ENCODE data around the gene ARHGAP6.

DNA sequence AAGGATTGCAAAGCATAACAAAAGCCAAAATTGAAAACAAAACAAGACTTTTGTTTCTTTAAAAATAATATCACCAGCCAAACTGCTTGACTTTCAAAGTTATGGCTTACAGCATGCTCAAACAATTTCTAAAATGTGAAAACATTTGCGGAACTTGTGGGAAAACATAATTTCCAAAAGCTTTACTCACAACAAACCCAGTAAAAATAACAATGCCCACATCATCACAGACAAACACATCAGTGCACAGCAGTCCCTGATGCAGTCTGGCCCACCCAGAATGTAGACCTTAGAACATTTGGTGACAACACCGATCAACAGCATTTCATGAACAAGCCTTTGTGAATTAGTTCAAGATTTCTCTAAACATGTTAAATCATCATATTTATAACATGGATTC lies 98.9 kb downstream of the ARHGAP6 start:
- TF ChIP-seq, protein P1, sequence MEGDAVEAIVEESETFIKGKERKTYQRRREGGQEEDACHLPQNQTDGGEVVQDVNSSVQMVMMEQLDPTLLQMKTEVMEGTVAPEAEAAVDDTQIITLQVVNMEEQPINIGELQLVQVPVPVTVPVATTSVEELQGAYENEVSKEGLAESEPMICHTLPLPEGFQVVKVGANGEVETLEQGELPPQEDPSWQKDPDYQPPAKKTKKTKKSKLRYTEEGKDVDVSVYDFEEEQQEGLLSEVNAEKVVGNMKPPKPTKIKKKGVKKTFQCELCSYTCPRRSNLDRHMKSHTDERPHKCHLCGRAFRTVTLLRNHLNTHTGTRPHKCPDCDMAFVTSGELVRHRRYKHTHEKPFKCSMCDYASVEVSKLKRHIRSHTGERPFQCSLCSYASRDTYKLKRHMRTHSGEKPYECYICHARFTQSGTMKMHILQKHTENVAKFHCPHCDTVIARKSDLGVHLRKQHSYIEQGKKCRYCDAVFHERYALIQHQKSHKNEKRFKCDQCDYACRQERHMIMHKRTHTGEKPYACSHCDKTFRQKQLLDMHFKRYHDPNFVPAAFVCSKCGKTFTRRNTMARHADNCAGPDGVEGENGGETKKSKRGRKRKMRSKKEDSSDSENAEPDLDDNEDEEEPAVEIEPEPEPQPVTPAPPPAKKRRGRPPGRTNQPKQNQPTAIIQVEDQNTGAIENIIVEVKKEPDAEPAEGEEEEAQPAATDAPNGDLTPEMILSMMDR (IDR thresholded peaks at IDR 0.05) = no peak
- TF ChIP-seq POLR2A (IDR thresholded peaks at IDR 0.05) = no peak

Measured in uterus (tissue), 2 donors.